Activated B cell treated with CpG ODN at 0.5 μM for 24 hours (primary cell): ENCODE measurements around the gene FARS2. TPM values are rescaled to one million over a fixed set of nuclear protein-coding genes. Genes with fewer than 3 reads are reported as not detected.

Experiments
- ATAC-seq: fragments of 200-7000 bp; cut with Tn5 transposase; one replicate; pipeline ENCODE4 v1.10.0; 2021; ENCODE audit warnings: low read depth, mild to moderate bottlenecking, moderate library complexity
- CTCF ChIA-PET: fragments of 350-600 bp; sonication (Branson Sonifier 250); formaldehyde crosslinking; loops from one replicate; lab custom pipeline; 2021; ENCODE audit warnings: antibody characterized with exemption; lab: Charles Lee
- POLR2A ChIA-PET: fragments of 350-600 bp; sonication (Branson Sonifier 250); formaldehyde crosslinking; loops from one replicate; lab custom pipeline; 2021; ENCODE audit warnings: antibody characterized with exemption; lab: Charles Lee
- DNase-seq: peaks from one replicate; pipeline ENCODE4 v3.0.0; 2022
- H3K27ac Mint-ChIP-seq: one replicate; pipeline ENCODE4 v1.8.0; 2020; ENCODE audit warnings: mixed read lengths
- H3K27me3 Mint-ChIP-seq: one replicate; pipeline ENCODE4 v1.8.0; 2021; ENCODE audit warnings: mixed read lengths
- H3K36me3 Mint-ChIP-seq: one replicate; pipeline ENCODE4 v1.8.0; 2021; ENCODE audit warnings: low read depth, mixed read lengths
- H3K4me1 Mint-ChIP-seq: one replicate; pipeline ENCODE4 v1.8.0; 2021; ENCODE audit warnings: mixed read lengths
- H3K4me3 Mint-ChIP-seq: one replicate; pipeline ENCODE4 v1.8.0; 2020; ENCODE audit warnings: mild to moderate bottlenecking, mixed read lengths
- H3K9me3 Mint-ChIP-seq: one replicate; pipeline ENCODE4 v1.8.0; 2020; ENCODE audit warnings: mixed read lengths
- CTCF ChIP-seq: fragments of 200-600 bp; IDR thresholded peaks from one replicate; pipeline ENCODE4 v1.8.0; 2022; ENCODE audit warnings: antibody characterized with exemption, mild to moderate bottlenecking
- intact Hi-C: fragments of 100-400 bp; cut with micrococcal nuclease; formaldehyde crosslinking; loops from one replicate; pipeline ENCODE4 v1.15.1; 2024
- total RNA-seq: library from RNA; stranded (reverse); gene quantifications from 2 replicates; pipeline ENCODE4 v1.2.3, GENCODE V29; 2022

Gene FARS2
- total RNA-seq, 1 donor from 2014 or later = 32.7 TPM

- Mint-ChIP-seq H3K27me3 (no peaks in the 10 kb centered on the region), H3K4me3 (no peak overlapping the region), H3K4me1 (peaks cover 17% of the 10 kb centered on the region), H3K9me3 (peaks cover 4% of the 10 kb centered on the region), H3K27ac (no peak overlapping the region), H3K36me3 (peaks cover 6% of the 10 kb centered on the region)
- DNase-seq = no peak
- ChIA-PET CTCF (no interaction called here), POLR2A (no interaction called here)
- no peak for ATAC-seq
- TF ChIP-seq CTCF = no peak
- intact Hi-C loops = loop anchor here (5.0 kb wide), 1 partner anchor 413 kb away; no protein-coding TSS in a partner anchor
Measured at GRCh38 chr6:5584078-5584482, 322.8 kb downstream of the FARS2 start.

- ChIA-PET CTCF (interaction anchor here (1.0 kb wide), 1 partner anchor 138 kb away, joined by 3 read pairs; no protein-coding TSS in a partner anchor), POLR2A (no interaction called here)
- Mint-ChIP-seq H3K4me3 (no peak overlapping the region), H3K4me1 (no peaks in the 10 kb centered on the region), H3K27ac (no peak overlapping the region), H3K9me3 (peaks cover 4% of the 10 kb centered on the region), H3K36me3 (peaks cover 7% of the 10 kb centered on the region), H3K27me3 (no peaks in the 10 kb centered on the region)
- intact Hi-C loops = no loop called here
- ATAC-seq = no peak
- no peak for TF ChIP-seq CTCF
- DNase-seq = no peak
Measured at GRCh38 chr6:5587648-5588047, 326.3 kb downstream of the FARS2 start.

GRCh38 chr6:5589422-5590141, 328.3 kb downstream of the FARS2 start:
- Mint-ChIP-seq H3K27ac (no peak overlapping the region), H3K9me3 (peaks cover 4% of the 10 kb centered on the region), H3K4me3 (no peak overlapping the region), H3K36me3 (peaks cover 12% of the 10 kb centered on the region), H3K4me1 (no peaks in the 10 kb centered on the region), H3K27me3 (no peaks in the 10 kb centered on the region)
- ChIA-PET POLR2A (no interaction called here), CTCF (no interaction called here)
- ATAC-seq (no peak), DNase-seq (no peak)
- no peak for TF ChIP-seq CTCF
- intact Hi-C loops = no loop called here

DNA sequence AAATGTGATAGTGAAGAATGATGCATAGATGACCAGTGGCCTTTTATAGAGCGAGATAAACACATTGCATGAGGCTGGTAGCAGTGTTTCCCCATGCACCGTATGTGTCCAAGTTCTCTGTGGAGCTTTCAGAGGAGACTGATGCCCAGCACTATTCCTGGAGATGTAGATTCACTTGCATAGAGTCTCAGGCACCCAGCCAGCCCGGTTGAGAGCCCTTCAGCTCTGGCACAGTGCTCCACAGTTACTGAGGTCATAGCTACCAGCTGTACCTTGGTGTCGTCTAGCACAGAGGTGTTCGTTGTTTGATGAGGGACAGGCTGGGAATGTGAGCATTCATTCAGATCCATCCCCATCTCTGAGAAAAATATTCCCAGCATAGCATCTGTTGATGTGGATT, 328.9 kb downstream of the FARS2 start:
- no peak overlapping the region for H3K4me3 Mint-ChIP-seq
- ChIA-PET CTCF (no interaction called here), POLR2A (no interaction called here)
- peaks cover 12% of the 10 kb centered on the region for H3K36me3 Mint-ChIP-seq
- peaks cover 4% of the 10 kb centered on the region for H3K9me3 Mint-ChIP-seq
- no peaks in the 10 kb centered on the region for H3K27me3 Mint-ChIP-seq
- intact Hi-C loops = no loop called here
- H3K4me1 Mint-ChIP-seq = no peaks in the 10 kb centered on the region
- no peak for ATAC-seq
- H3K27ac Mint-ChIP-seq = no peak overlapping the region
- TF ChIP-seq CTCF = no peak
- DNase-seq = no peak

DNA sequence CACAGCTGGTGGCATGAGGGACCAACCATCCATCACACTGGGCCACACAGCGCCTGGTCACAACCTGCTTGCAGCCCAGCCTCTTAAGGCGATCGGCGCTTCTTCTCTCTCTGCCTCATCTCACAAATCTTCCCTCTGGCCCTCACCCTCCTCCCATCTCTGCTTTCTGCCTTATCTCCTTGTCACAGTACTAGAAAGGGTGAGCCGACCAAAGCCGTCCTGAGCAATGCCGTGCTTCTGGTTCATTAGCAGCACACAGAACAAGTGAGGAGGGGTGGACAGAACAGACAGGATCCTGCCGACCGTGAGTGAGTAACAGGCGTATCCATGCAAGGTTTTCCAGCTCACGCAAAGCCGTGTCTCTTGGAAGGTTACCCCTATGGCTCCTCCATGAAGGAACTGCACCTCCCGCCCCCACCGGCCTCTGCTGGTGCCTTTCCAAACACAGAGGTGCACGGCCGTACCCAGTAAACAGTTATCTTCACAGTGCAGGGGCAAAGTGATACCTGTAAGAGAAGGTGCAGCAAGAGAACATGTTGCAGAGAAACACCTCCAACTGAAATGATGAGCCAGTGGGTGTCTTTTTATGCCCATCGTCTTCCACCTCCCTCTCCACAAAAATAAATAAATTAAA, 331.7 kb downstream of the FARS2 start:
- ChIA-PET POLR2A (no interaction called here), CTCF (no interaction called here)
- no peak for ATAC-seq
- Mint-ChIP-seq H3K9me3 (no peaks in the 10 kb centered on the region), H3K4me3 (no peak overlapping the region), H3K4me1 (no peaks in the 10 kb centered on the region), H3K36me3 (peaks cover 8% of the 10 kb centered on the region), H3K27me3 (no peaks in the 10 kb centered on the region), H3K27ac (no peak overlapping the region)
- no peak for TF ChIP-seq CTCF
- intact Hi-C loops = no loop called here
- no peak for DNase-seq
